Stimulated activated CD4-positive, alpha-beta T cell treated with anti-CD3 and anti-CD28 coated beads, Interleukin-12 subunit alpha, Interleukin-12 subunit beta, amount 100 ng/mL, for 4 hours (primary cell): ENCODE data around the gene TNNT3.

Experiments
- DNase-seq: peaks from one replicate; pipeline ENCODE4 v3.0.0-alpha.2; 2020

TNNT3 gene

GRCh38 chr11:1899090-1899489 is 20.4 kb upstream of the TNNT3 start:
- no peak for DNase-seq

GRCh38 chr11:1899686-1900085 is 19.8 kb upstream of the TNNT3 start:
- DNase-seq = no peak

GRCh38 chr11:1906181-1906580 is 13.3 kb upstream of the TNNT3 start:
- no peak for DNase-seq

- no peak for DNase-seq
Measured at GRCh38 chr11:1906611-1907423, 12.7 kb upstream of the TNNT3 start.

GRCh38 chr11:1908618-1909017 is 10.9 kb upstream of the TNNT3 start:
- DNase-seq = no peak

GRCh38 chr11:1909524-1909923 is 10.0 kb upstream of the TNNT3 start:
- no peak for DNase-seq

- DNase-seq = no peak
Measured at GRCh38 chr11:1912289-1912878, 7.1 kb upstream of the TNNT3 start.

GRCh38 chr11:1913271-1914060 is 6.0 kb upstream of the TNNT3 start:
- no peak for DNase-seq

GRCh38 chr11:1915795-1916131 is 3.7 kb upstream of the TNNT3 start:
- DNase-seq = no peak

- DNase-seq = no peak
Measured at GRCh38 chr11:1916132-1916985, 3.1 kb upstream of the TNNT3 start.

- DNase-seq = no peak
Measured at GRCh38 chr11:1916986-1917522, 2.4 kb upstream of the TNNT3 start.

- DNase-seq = no peak
Measured at GRCh38 chr11:1917523-1918435, 1.7 kb upstream of the TNNT3 start.

- DNase-seq = no peak
Measured at GRCh38 chr11:1918436-1919315, 827 bp upstream of the TNNT3 start.

- DNase-seq = no peak
Measured at GRCh38 chr11:1920128-1920908, 815 bp downstream of the TNNT3 start.

- no peak for DNase-seq
Measured at GRCh38 chr11:1920909-1921573, 1.5 kb downstream of the TNNT3 start.

GRCh38 chr11:1921574-1922141 is 2.2 kb downstream of the TNNT3 start:
- DNase-seq = no peak

- DNase-seq = no peak
Measured at GRCh38 chr11:1922481-1923081, 3.1 kb downstream of the TNNT3 start.
